Measurements from ENCODE around the gene COL19A1.

- TF ChIP-seq, protein P1, sequence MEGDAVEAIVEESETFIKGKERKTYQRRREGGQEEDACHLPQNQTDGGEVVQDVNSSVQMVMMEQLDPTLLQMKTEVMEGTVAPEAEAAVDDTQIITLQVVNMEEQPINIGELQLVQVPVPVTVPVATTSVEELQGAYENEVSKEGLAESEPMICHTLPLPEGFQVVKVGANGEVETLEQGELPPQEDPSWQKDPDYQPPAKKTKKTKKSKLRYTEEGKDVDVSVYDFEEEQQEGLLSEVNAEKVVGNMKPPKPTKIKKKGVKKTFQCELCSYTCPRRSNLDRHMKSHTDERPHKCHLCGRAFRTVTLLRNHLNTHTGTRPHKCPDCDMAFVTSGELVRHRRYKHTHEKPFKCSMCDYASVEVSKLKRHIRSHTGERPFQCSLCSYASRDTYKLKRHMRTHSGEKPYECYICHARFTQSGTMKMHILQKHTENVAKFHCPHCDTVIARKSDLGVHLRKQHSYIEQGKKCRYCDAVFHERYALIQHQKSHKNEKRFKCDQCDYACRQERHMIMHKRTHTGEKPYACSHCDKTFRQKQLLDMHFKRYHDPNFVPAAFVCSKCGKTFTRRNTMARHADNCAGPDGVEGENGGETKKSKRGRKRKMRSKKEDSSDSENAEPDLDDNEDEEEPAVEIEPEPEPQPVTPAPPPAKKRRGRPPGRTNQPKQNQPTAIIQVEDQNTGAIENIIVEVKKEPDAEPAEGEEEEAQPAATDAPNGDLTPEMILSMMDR (conservative IDR thresholded peaks at IDR 0.05; ENCODE audit: low read depth in 2 of 2) = no peak
- TF ChIP-seq ZNF114 (CRISPR knock-in tag; IDR thresholded peaks at IDR 0.05) = no peak
- TF ChIP-seq POLR2AphosphoS5 (IDR thresholded peaks at IDR 0.05; ENCODE audit: low read depth) = no peak
- TF ChIP-seq EZH2 (IDR thresholded peaks at IDR 0.05; ENCODE audit: low read depth, unreplicated experiment) = no peak
- TF ChIP-seq, protein P2, sequence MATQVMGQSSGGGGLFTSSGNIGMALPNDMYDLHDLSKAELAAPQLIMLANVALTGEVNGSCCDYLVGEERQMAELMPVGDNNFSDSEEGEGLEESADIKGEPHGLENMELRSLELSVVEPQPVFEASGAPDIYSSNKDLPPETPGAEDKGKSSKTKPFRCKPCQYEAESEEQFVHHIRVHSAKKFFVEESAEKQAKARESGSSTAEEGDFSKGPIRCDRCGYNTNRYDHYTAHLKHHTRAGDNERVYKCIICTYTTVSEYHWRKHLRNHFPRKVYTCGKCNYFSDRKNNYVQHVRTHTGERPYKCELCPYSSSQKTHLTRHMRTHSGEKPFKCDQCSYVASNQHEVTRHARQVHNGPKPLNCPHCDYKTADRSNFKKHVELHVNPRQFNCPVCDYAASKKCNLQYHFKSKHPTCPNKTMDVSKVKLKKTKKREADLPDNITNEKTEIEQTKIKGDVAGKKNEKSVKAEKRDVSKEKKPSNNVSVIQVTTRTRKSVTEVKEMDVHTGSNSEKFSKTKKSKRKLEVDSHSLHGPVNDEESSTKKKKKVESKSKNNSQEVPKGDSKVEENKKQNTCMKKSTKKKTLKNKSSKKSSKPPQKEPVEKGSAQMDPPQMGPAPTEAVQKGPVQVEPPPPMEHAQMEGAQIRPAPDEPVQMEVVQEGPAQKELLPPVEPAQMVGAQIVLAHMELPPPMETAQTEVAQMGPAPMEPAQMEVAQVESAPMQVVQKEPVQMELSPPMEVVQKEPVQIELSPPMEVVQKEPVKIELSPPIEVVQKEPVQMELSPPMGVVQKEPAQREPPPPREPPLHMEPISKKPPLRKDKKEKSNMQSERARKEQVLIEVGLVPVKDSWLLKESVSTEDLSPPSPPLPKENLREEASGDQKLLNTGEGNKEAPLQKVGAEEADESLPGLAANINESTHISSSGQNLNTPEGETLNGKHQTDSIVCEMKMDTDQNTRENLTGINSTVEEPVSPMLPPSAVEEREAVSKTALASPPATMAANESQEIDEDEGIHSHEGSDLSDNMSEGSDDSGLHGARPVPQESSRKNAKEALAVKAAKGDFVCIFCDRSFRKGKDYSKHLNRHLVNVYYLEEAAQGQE (IDR thresholded peaks at IDR 0.05; ENCODE audit: unreplicated experiment) = no peak
Observed at GRCh38 chr6:69942485-69942884, 76.1 kb downstream of the COL19A1 start.

Measured in GM23338 (cell line).